Ascending aorta (tissue), 2 donors: ENCODE results near the gene ARSB. TPM values are rescaled to one million over a fixed set of nuclear protein-coding genes. Genes with fewer than 3 reads are reported as not detected.
"Not testable (repeated sequence)": the region's sequence is repeated elsewhere in the genome, so short reads cannot be mapped to it uniquely, and the experiment has no call there.

ENCODE experiments used
- DNase-seq, 2 donors: peaks; one replicate each; pipeline ENCODE4 v3.0.0-alpha.2; 2019; ENCODE audit warnings: low spot score in 2 of 2
- H3K27ac ChIP-seq, 2 donors: fragments of 200-600 bp; sonication (generic); one replicate each; pipeline ENCODE4 v1.5.1; 2016 to 2017; ENCODE audit warnings: mild to moderate bottlenecking in 1 of 2
- H3K27me3 ChIP-seq: fragments of 200-600 bp; sonication (generic); one replicate; pipeline ENCODE4 v1.5.1; 2017
- H3K36me3 ChIP-seq, 2 donors: fragments of 200-600 bp; sonication (generic); one replicate each; pipeline ENCODE4 v1.5.1; 2016
- H3K4me1 ChIP-seq, 2 donors: fragments of 200-600 bp; sonication (generic); one replicate each; pipeline ENCODE4 v1.5.1; 2016 to 2017; ENCODE audit warnings: mild to moderate bottlenecking in 1 of 2
- H3K4me3 ChIP-seq, 2 donors: fragments of 200-600 bp; sonication (generic); one replicate each; pipeline ENCODE4 v1.5.1; 2016 to 2017; ENCODE audit warnings: mild to moderate bottlenecking in 1 of 2
- H3K9me3 ChIP-seq, 2 donors: fragments of 200-600 bp; sonication (generic); one replicate each; pipeline ENCODE4 v1.5.1; 2016
- CTCF ChIP-seq, 3 experiments: fragments of 200-600 bp in 2 of 3; fragments of 450-650 bp in 1 of 3; sonication (generic) in 2 of 3; IDR thresholded peaks; one replicate each; pipeline ENCODE4 v1.5.1; 2016 to 2019; ENCODE audit warnings: antibody characterized with exemption in 3 of 3, mild to moderate bottlenecking in 1 of 3, moderate library complexity in 1 of 3
- intact Hi-C: fragments of 100-400 bp; cut with DNase I; formaldehyde crosslinking; loops from one replicate; pipeline ENCODE4 v1.15.1; 2023
- total RNA-seq: library from RNA; depleted of rRNA; stranded (reverse); fragments of >200 nt; gene quantifications from one replicate; pipeline ENCODE4 v1.1.0, GENCODE V29; 2016

The ARSB gene
- total RNA-seq, 1 donor from 2014 or later, result 18.6 TPM

- no peak for TF ChIP-seq CTCF (IDR thresholded peaks at IDR 0.05)
- Histone ChIP-seq H3K36me3 (no peaks in the 10 kb centered on the region), H3K27ac (no peak overlapping the region), H3K4me3 (no peak overlapping the region), H3K9me3 (no peaks in the 10 kb centered on the region), H3K27me3 (no peaks in the 10 kb centered on the region), H3K4me1 (peaks cover 0 to 3% of the 10 kb centered on the region in 2 donors)
- no peak for DNase-seq
- intact Hi-C loops, result no loop called here
Measured at GRCh38 chr5:78887384-78888118, 97.6 kb downstream of the ARSB start.

DNA sequence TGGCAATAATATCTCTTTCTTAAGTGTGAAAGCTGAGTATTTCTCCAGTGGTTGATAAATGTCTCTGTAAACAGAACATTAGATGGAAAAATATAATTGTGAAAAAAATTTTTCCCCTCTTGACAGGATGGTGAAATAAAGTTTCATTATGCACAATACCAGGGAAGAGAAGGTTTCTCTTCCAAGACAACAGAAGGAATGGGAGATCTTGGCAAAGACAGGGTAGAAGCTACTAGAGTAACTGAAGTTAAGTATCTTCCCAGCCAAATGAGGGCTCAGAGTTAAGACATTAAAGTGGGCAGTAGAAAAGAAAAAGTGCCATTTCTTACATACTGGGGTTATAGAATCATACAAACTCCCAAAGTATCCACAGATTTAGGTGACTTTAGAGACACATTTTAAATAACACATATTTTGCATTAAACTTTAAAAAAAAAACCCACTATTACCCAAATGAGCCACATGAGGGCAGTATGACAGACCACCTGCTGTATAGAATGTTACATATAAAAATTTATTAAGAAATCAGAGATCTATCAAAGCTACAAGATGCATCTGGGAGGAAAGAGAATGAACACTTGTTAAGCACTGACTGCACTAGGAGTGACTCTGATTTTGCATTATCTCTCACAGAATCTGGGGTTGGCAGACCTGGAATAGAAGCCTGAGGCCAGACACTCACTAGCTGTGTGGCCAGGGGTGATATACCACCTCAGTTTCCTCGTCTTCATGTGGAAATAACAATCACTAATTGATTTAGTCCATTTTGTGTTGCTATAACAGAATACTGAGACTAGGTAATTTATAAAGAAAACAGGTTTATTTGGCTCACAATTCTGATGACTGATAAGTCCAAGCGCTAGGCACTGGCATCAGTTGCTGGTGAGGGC lies 98.5 kb downstream of the ARSB start:
- H3K27me3 ChIP-seq, result no peaks in the 10 kb centered on the region
- intact Hi-C loops, result no loop called here
- peak in 2 of 3 experiments; percentile 25 to 56 for TF ChIP-seq CTCF (IDR thresholded peaks at IDR 0.05)

DNA sequence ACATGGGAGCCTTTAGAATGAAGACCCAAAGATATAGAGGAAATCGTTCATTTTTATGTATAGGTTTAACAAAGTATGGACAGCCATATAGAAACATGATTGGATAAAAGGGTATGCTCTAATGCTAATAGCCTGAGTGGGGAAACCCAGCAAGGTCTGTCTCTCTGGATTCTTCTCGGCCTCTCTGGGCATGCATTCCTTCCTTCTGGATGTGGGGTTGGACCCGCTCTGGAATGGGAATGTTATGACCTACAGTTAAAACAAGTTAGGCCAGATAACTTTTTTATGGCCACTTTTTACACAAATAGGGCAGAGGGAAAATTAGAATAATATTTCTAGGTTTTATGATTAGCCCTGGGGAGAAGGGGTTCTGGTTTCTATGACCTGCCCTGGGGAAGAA lies 103.2 kb downstream of the ARSB start:
- Histone ChIP-seq H3K4me1 (no peaks in the 10 kb centered on the region), H3K4me3 (no peak overlapping the region), H3K9me3 (no peaks in the 10 kb centered on the region), H3K27me3 (no peaks in the 10 kb centered on the region), H3K27ac (no peak overlapping the region), H3K36me3 (no peaks in the 10 kb centered on the region)
- TF ChIP-seq CTCF (IDR thresholded peaks at IDR 0.05), result no peak
- intact Hi-C loops, result no loop called here
- DNase-seq, result no peak

More for the DNA sequence above, 98.5 kb downstream of the ARSB start:
- Histone ChIP-seq H3K9me3 (no peaks in the 10 kb centered on the region), H3K4me3 (no peak overlapping the region), H3K36me3 (no peaks in the 10 kb centered on the region), H3K27ac (no peak overlapping the region), H3K4me1 (peaks cover 0 to 3% of the 10 kb centered on the region in 2 donors)
- no peak for DNase-seq

- no peak for TF ChIP-seq CTCF (IDR thresholded peaks at IDR 0.05)
- intact Hi-C loops, result no loop called here
- Histone ChIP-seq H3K27me3 (no peaks in the 10 kb centered on the region), H3K36me3 (no peaks in the 10 kb centered on the region), H3K4me1 (no peaks in the 10 kb centered on the region), H3K27ac (peak overlapping the region; percentile 27 to 68), H3K4me3 (peak overlapping the region in 1 of 2 donors; percentile 51), H3K9me3 (no peaks in the 10 kb centered on the region)
- DNase-seq, result no peak
Measured at GRCh38 chr5:78879516-78879915, 105.6 kb downstream of the ARSB start.

- H3K4me1 ChIP-seq, H3K36me3 ChIP-seq, intact Hi-C loops: not testable (repeated sequence)
Measured at GRCh38 chr5:78866076-78866475, 119.0 kb downstream of the ARSB start.

DNA sequence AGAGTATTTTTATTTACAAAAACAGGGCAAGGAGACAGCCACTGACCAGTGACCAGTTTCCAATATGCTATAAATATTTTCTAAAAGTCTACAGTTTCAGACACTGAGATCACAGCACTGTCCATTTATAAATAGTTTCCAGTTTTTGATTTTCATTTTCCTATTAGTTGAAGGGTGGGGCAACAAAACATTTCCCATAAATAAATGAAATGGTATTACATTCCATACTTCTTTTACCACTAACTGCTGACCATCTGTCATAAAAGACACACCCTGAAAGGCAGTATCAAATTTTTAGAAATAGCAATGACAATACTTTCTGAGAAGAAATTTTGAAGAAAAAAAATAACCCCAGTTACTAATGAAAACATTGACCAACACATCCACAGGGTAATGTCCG lies 126.7 kb downstream of the ARSB start:
- no peak for TF ChIP-seq CTCF (IDR thresholded peaks at IDR 0.05)
- DNase-seq, result no peak
- Histone ChIP-seq H3K4me3 (no peak overlapping the region), H3K27ac (no peak overlapping the region), H3K9me3 (peaks cover 0 to 3% of the 10 kb centered on the region in 2 donors), H3K4me1 (no peaks in the 10 kb centered on the region), H3K27me3 (no peaks in the 10 kb centered on the region), H3K36me3 (no peaks in the 10 kb centered on the region)
- intact Hi-C loops, result no loop called here

More at GRCh38 chr5:78866076-78866475, 119.0 kb downstream of the ARSB start:
- not testable (repeated sequence) for H3K27ac ChIP-seq, DNase-seq, H3K27me3 ChIP-seq, H3K4me3 ChIP-seq, H3K9me3 ChIP-seq
